Heart right ventricle (tissue), 16 donors: ENCODE results near the gene NDUFAF2. TPM values are rescaled to one million over a fixed set of nuclear protein-coding genes. Genes with fewer than 3 reads are reported as not detected.
A peak's percentile ranks its signal among the peaks of the same experiment; 100 is the strongest.

Source experiments
- ATAC-seq, 8 donors: fragments of 200-7000 bp; cut with Tn5 transposase; one replicate each; pipeline ENCODE4 v1.9.1; 2020; ENCODE audit warnings: mild to moderate bottlenecking in 8 of 8, moderate library complexity in 8 of 8, moderate number of reproducible peaks in 1 of 8
- DNase-seq, 2 donors: peaks; one replicate each; pipeline ENCODE4 v3.0.0-alpha.2; 2020
- H3K27ac ChIP-seq, 10 donors: fragments of 200-600 bp; sonication (generic) in 2 of 10; one replicate each; pipeline versions ENCODE4 v1.5.0 to v1.8.0; 2020 to 2022; ENCODE audit warnings: mild to moderate bottlenecking in 3 of 10
- H3K27me3 ChIP-seq, 7 donors: fragments of 200-600 bp; one replicate each; pipeline ENCODE4 v1.8.0; 2021 to 2022; ENCODE audit warnings: mild to moderate bottlenecking in 2 of 7
- H3K36me3 ChIP-seq, 9 donors: fragments of 200-600 bp; sonication (generic) in 1 of 9; one replicate each; pipeline versions ENCODE4 v1.5.0 to v1.8.0; 2020 to 2022; ENCODE audit warnings: mild to moderate bottlenecking in 2 of 9
- H3K4me1 ChIP-seq, 9 donors: fragments of 200-600 bp; sonication (generic) in 1 of 9; one replicate each; pipeline versions ENCODE4 v1.5.0 to v1.8.0; 2020 to 2022; ENCODE audit warnings: mild to moderate bottlenecking in 4 of 9
- H3K4me3 ChIP-seq, 10 donors: fragments of 200-600 bp; sonication (generic) in 2 of 10; one replicate each; pipeline versions ENCODE4 v1.5.0 to v1.8.0; 2020 to 2022; ENCODE audit warnings: mild to moderate bottlenecking in 7 of 10, moderate library complexity in 2 of 10
- H3K9me3 ChIP-seq, 11 donors: fragments of 200-600 bp in 10 of 11; sonication (generic) in 2 of 11; one replicate each; pipeline versions ENCODE4 v1.5.0 to v1.8.0; 2013 to 2022; ENCODE audit warnings: mild to moderate bottlenecking in 2 of 11, control low read depth in 1 of 11, moderate library complexity in 1 of 11
- WGBS, 2 donors: extraction: QIAGEN DNeasy Blood & Tissue Kit; methylation state at CpG; one replicate each; pipeline ENCODE4 v1.1.7; 2013; ENCODE audit warnings: inconsistent platforms in 1 of 2; 5-methylcytosine and 5-hydroxymethylcytosine counted together
- intact Hi-C, 10 donors: fragments of 100-400 bp; cut with DNase I; formaldehyde crosslinking; loops; one replicate each; pipeline versions ENCODE4 v1.11.1 to v1.14.2; 2022
- polyA plus RNA-seq, 2 donors: library from polyadenylated mRNA; stranded (reverse); fragments of 200-250 nt; gene quantifications; one replicate each; pipeline ENCODE4 v1.2.3, GENCODE V29; 2013
- total RNA-seq, 10 donors: library from RNA; stranded (reverse); fragmentation: NEBNext Ultra II Directional in 3 of 10; extraction: Animal tissue kit (Norgen Biotek cat#: 25700) in 3 of 10; gene quantifications; one replicate each; pipeline versions ENCODE4 v1.2.1 to v1.2.4, GENCODE V29; 2021 to 2023
- TF ChIP-seq, protein P1 (sequence below), 9 donors: fragments of 200-600 bp; sonication (generic) in 2 of 9; IDR thresholded peaks; one replicate each; pipeline versions ENCODE4 v1.5.0 to v1.8.0; 2021 to 2022; ENCODE audit warnings: antibody characterized with exemption in 9 of 9, mild to moderate bottlenecking in 5 of 9, moderate library complexity in 1 of 9
- donor health status: Arrhythmogenic right ventricular cardiomyopathy.
- donor health status: ischemic (EF 13 %, LVEDD 7.1; RV severe dilation, severe dysfunction).
- donor health status: healthy with polysubstance abuse.
- donor health status: DM: no; HTN: yes; CAD: no.
- donor health status: DM: no; HTN: no; CAD: no.
- donor health status: ischemic (EF 25% LVEDD 6.9; RV normal size, moderate dysfunction).
- donor health status: ischemic (EF 25% LVEDD 5.7; RV mildly dilated, moderate dysfunction).
- donor health status: healthy.
- donor health status: DM: yes; HTN: yes; CAD: no.
- donor health status: Ischemic cardiomyopathy.
- donor health status: ischemic (EF 35%, LVEDD 5.7; RV mildly dilated, moderate dysfunction).
- donor health status: nonischemic (EF 11% LVEDD 7.7; RV severe dilation, severe dysfunction).
- donor health status: DM: yes; HTN: yes; CAD: no.
- donor health status: PGD.
- donor health status: ischemic (EF 29% LVEDD 5.4; RV normal size, mild dysfunction).
- donor health status: nonischemic (EF 23%, LVEDD 6.1; RV moderate dilation, normal function).

NDUFAF2 gene
- total and polyA plus RNA-seq, 12 donors, result 23.0 to 96.5 (median 32.0) TPM

DNA sequence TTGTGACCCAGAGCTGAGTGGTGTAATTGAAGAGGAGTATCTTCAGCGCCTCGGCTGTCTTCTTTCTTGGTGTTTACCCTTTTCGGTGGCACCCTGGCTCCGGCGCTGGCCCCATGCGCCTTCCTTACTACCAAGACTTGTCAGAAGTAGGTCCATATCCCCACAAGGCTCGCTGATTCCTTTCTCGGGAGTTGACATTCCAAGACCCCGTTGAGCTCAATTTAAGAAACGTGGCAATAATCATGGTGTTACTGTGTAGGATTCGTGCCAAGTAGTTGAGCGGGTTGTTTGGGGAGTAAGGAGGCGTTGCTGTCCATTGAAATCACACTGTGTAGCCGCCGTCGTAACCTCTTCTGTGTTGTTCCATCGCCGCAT lies 795 bp downstream of the NDUFAF2 start:
- WGBS, 2 donors, result 1 to 2% methylated on average over 18 of the region's 18 CpGs
- Histone ChIP-seq H3K4me1 (peaks cover 6 to 32% (median 23%) of the 10 kb centered on the region in 9 donors), H3K9me3 (no peaks in the 10 kb centered on the region), H3K27me3 (no peaks in the 10 kb centered on the region), H3K36me3 (peaks cover 0 to 2% (median 0%) of the 10 kb centered on the region in 9 donors), H3K4me3 (peak overlapping the region; percentile 62 to 88 (median 74)), H3K27ac (peak overlapping the region; percentile 14 to 86 (median 81))
- peak; percentile 3 to 56 (median 36) for ATAC-seq
- DNase-seq, result peak in 1 of 2 donors; percentile 14
- intact Hi-C loops, result loop anchor here in 3 of 10 donors (10.0 kb wide), 2 partner anchors 219 to 389 kb away; partner anchors contain the start of genes SMIM15 (in 3 of the 3) and ZSWIM6 (in 1 of the 3)
- TF ChIP-seq, protein P1, sequence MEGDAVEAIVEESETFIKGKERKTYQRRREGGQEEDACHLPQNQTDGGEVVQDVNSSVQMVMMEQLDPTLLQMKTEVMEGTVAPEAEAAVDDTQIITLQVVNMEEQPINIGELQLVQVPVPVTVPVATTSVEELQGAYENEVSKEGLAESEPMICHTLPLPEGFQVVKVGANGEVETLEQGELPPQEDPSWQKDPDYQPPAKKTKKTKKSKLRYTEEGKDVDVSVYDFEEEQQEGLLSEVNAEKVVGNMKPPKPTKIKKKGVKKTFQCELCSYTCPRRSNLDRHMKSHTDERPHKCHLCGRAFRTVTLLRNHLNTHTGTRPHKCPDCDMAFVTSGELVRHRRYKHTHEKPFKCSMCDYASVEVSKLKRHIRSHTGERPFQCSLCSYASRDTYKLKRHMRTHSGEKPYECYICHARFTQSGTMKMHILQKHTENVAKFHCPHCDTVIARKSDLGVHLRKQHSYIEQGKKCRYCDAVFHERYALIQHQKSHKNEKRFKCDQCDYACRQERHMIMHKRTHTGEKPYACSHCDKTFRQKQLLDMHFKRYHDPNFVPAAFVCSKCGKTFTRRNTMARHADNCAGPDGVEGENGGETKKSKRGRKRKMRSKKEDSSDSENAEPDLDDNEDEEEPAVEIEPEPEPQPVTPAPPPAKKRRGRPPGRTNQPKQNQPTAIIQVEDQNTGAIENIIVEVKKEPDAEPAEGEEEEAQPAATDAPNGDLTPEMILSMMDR (IDR thresholded peaks at IDR 0.05), result no peak

DNA sequence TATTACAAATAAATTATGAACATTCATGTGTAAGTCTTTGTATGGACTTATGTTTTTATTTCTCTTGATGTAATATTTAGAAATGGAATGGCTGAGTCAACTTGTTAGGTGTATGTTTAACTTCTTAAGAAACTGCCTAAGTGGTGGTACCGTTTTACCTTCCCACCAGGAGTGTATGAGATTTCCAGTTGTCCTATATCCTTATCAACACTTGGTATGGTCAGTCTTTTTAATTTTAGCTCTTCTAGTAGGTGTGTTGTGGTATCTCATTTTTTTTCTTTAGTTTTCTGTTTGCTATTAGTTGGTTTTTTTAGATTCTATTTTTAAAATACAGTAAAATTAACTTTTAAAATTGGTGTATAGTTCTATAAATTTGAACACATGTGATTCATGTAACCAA lies 3.7 kb downstream of the NDUFAF2 start:
- DNase-seq (no peak), ATAC-seq (no peak)
- Histone ChIP-seq H3K9me3 (no peaks in the 10 kb centered on the region), H3K36me3 (no peaks in the 10 kb centered on the region), H3K27ac (no peak overlapping the region), H3K27me3 (no peaks in the 10 kb centered on the region), H3K4me1 (peaks cover 3 to 23% (median 16%) of the 10 kb centered on the region in 9 donors), H3K4me3 (no peak overlapping the region)
- intact Hi-C loops, result loop anchor here in 3 of 10 donors (10.0 kb wide), 2 partner anchors 216 to 386 kb away; partner anchors contain the start of genes SMIM15 (in 3 of the 3) and ZSWIM6 (in 1 of the 3)
- 97% methylated on average over 1 of the region's 1 CpG for WGBS, 2 donors
- TF ChIP-seq, protein P1 (IDR thresholded peaks at IDR 0.05), result no peak

DNA sequence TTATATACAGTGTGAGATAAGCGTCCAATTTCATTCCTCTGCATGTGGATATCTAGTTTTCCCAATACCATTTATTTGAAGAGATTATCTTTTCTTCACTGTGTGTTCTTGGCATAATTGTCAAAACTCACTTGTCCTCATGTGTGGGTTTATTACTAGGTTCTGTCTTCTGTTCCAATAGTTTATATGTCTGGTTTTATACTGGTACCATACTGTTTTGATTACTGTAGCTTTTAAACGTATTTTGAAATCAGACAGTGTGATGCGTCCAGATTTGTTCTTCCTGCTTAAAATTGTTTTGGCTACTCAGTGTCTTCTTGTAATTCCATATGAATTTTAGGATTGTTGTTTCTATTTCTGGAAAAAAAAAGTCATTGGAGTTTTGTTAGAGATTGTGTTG lies 10.2 kb downstream of the NDUFAF2 start:
- intact Hi-C loops, result loop anchor here in 5 of 10 donors (5.0 to 10.0 kb wide), 5 partner anchors 380 to 860 kb away; partner anchors contain the start of gene ZSWIM6 (in 1 of the 5)
- 95 to 97% methylated on average over 3 of the region's 3 CpGs for WGBS, 2 donors
- H3K4me1 ChIP-seq, result peaks cover 0 to 16% (median 5%) of the 10 kb centered on the region in 9 donors

DNA sequence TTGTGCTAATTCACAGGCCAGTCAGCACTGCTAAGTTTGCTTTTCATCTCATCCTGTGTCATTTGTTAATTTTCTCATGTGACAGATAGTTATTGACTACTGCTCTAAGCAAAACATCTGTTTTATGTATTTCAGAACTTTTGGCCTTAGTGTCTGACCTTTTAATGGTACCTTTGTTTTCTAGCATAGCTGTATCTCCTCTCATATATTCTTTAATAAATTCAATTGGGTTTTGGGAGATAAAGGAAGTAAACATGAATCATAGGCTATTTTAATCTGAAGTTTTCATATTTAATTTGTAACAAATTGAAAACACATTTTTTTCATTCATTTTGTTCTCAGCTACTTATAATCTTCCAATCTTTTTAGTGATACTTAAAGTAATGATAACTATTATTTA lies 13.1 kb downstream of the NDUFAF2 start:
- H3K4me3 ChIP-seq, result no peak overlapping the region
- H3K27ac ChIP-seq, result no peak overlapping the region
- ATAC-seq (no peak), DNase-seq (no peak)
- no peaks in the 10 kb centered on the region for H3K27me3 ChIP-seq
- H3K36me3 ChIP-seq, result no peaks in the 10 kb centered on the region
- TF ChIP-seq, protein P1 (IDR thresholded peaks at IDR 0.05), result no peak
- intact Hi-C loops, result loop anchor here in 5 of 10 donors (5.0 to 10.0 kb wide), 5 partner anchors 377 to 857 kb away; partner anchors contain the start of gene ZSWIM6 (in 1 of the 5)
- H3K4me1 ChIP-seq, result peaks cover 0 to 16% (median 5%) of the 10 kb centered on the region in 9 donors
- peaks cover 0 to 16% (median 8%) of the 10 kb centered on the region in 11 donors for H3K9me3 ChIP-seq

More for the DNA sequence above, 10.2 kb downstream of the NDUFAF2 start:
- Histone ChIP-seq H3K27me3 (no peaks in the 10 kb centered on the region), H3K4me3 (no peak overlapping the region), H3K9me3 (peaks cover 0 to 16% (median 8%) of the 10 kb centered on the region in 11 donors), H3K36me3 (no peaks in the 10 kb centered on the region), H3K27ac (no peak overlapping the region)
- no peak for ATAC-seq
- DNase-seq, result no peak
- TF ChIP-seq, protein P1 (IDR thresholded peaks at IDR 0.05), result no peak
